ENCODE measurements around the gene IGSF23.

The IGSF23 gene

DNA sequence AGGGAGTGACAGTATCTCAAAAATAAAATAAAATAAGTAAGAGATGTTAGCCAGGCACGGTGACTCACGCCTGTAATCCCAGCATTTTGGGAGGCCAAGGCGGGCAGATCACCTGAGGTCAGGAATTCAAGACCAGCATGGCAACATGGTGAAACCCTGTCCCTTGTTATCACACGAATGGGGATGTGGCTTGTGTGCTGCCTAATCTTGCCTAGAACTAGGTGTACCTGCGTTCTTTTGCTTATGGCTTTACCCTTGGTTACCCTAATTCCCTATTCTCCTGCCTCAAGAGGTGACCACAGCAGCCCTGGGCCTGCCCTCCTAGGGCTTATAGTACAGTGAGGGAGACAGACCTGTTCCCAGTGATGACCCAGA is 24.0 kb downstream of the IGSF23 start:
- DNase-seq (ENCODE audit: extremely low read depth, low read depth), result no peak
- TF ChIP-seq, protein P1, sequence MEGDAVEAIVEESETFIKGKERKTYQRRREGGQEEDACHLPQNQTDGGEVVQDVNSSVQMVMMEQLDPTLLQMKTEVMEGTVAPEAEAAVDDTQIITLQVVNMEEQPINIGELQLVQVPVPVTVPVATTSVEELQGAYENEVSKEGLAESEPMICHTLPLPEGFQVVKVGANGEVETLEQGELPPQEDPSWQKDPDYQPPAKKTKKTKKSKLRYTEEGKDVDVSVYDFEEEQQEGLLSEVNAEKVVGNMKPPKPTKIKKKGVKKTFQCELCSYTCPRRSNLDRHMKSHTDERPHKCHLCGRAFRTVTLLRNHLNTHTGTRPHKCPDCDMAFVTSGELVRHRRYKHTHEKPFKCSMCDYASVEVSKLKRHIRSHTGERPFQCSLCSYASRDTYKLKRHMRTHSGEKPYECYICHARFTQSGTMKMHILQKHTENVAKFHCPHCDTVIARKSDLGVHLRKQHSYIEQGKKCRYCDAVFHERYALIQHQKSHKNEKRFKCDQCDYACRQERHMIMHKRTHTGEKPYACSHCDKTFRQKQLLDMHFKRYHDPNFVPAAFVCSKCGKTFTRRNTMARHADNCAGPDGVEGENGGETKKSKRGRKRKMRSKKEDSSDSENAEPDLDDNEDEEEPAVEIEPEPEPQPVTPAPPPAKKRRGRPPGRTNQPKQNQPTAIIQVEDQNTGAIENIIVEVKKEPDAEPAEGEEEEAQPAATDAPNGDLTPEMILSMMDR (IDR thresholded peaks at IDR 0.05; ENCODE audit: low read depth, low read length, missing control alignments), result no peak
- no peak overlapping the region for H3K4me3 ChIP-seq (replicated peaks; ENCODE audit: low read depth, low read length)

DNA sequence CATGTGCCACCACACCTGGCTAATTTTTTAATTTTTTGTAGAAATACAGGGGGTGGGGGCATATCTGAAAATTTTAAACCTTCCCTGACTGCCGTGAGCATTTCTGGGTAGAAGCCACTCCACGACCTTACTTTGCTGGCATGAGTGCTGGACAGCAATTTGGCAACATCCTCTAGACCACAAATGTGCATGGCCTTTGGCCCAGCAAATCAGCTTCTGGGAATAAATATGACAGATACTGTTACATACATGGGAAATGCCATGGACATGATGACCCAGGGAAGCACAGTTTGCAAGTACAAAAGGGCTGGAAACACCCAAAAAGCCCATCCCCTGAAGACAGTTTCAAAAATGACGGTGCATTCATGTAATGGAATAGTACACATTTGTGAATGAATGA is 27.2 kb downstream of the IGSF23 start:
- DNase-seq (ENCODE audit: extremely low read depth, low read depth), result no peak
- no peak overlapping the region for H3K4me3 ChIP-seq (replicated peaks; ENCODE audit: low read depth, low read length)
- TF ChIP-seq, protein P1 (IDR thresholded peaks at IDR 0.05; ENCODE audit: low read depth, low read length, missing control alignments), result no peak

DNA sequence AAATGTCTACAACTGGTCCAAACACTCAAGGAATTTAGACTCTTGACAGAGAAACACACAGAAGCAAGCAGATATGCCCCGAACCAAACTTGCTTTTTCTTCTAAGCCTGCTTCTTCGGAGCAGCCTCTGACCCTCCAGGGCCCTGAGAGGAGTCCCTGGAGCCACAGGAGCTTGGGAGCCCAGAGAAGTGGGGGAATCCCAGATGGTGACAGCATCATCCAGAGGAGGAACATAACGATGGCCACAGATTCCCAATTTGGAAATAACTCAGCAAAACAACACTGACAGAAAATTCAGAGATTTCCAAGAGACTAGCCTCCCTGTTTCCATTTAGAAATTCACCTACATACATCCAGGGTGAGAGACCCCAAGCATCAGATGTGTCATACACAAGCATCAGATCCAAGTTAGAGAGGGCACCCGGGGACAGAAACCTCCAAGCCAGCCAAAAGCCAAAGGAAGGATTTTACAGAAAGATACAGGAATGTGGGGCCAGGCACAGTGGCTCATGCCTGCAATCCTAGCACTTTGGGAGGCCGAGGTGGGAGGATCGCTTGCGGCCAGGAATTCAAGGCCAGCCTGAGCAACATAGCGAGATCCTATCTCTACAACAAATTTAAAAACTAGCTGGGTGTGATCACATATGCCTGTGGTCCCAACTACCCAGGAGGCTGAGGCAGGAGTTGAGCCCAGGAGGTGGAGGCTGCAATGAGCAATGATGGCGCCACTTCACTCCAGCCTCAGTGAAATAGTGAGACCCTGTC is 28.3 kb downstream of the IGSF23 start:
- TF ChIP-seq, protein P1 (IDR thresholded peaks at IDR 0.05; ENCODE audit: low read depth, low read length, missing control alignments), result no peak
- no peak overlapping the region for H3K4me3 ChIP-seq (replicated peaks; ENCODE audit: low read depth, low read length)
- no peak for DNase-seq (ENCODE audit: extremely low read depth, low read depth)

DNA sequence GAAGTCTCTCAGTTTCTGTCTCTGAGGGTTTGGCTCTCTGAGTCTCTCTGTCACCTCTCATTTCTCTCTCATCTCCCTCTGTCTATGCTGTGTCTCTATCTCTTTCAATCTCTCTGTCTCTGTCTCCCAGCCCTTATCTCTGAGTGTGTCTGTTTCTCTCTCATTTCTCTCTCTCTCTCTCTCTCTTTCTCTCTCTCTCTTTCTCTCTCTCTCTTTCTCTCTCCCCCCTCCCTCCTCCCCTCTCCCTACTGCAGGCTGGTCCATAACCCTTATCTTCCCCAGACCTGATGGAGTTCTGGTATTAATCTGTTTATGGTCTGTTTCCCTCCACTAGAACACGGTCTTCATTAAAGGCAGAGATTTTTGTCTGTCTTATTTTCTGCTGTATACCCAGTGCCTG is 29.0 kb downstream of the IGSF23 start:
- no peak overlapping the region for H3K4me3 ChIP-seq (replicated peaks; ENCODE audit: low read depth, low read length)
- DNase-seq (ENCODE audit: extremely low read depth, low read depth), result no peak
- TF ChIP-seq, protein P1 (IDR thresholded peaks at IDR 0.05; ENCODE audit: low read depth, low read length, missing control alignments), result no peak

DNA sequence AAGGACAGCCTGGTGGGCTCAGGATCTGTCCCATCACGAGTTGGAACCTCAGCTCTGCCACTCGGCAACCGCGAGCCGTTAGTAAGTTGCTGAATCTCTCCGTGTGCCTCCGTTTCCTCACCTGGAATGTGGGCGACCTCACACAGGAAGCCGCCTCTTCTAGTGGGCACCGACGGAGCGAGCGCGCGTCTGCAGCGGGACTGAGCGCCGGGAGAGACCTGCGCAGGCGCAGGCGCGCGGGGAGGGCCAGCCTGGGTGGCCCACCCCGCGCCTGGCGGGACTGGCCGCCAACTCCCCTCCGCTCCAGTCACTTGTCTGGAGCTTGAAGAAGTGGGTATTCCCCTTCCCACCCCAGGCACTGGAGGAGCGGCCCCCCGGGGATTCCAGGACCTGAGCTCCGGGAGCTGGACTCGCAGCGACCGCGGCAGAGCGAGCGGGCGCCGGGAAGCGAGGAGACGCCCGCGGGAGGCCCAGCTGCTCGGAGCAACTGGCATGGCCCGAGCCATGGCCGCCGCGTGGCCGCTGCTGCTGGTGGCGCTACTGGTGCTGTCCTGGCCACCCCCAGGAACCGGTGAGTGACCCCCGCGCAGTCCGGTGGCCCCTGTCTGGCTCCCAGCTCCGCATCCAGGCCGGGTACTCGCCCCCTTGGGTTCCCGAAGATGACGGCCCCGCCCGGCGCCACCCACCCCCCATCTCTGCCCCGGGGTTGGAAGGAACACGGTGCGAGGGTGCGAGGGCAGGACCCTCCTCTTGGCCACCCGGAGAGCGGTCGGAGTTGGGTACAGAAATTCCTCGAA is 30.4 kb downstream of the IGSF23 start, which contains the start of gene PVR:
PVR (plus strand) TSS at position 306 of the 797 bp plus-strand sequence; CDS start at position 493, 187 bp downstream.
- TF ChIP-seq, protein P1 (IDR thresholded peaks at IDR 0.05; ENCODE audit: low read depth, low read length, missing control alignments), result no peak
- no peak for DNase-seq (ENCODE audit: extremely low read depth, low read depth)
- H3K4me3 ChIP-seq (replicated peaks; ENCODE audit: low read depth, low read length), result peak within 1 kb of the TSS; percentile 67

DNA sequence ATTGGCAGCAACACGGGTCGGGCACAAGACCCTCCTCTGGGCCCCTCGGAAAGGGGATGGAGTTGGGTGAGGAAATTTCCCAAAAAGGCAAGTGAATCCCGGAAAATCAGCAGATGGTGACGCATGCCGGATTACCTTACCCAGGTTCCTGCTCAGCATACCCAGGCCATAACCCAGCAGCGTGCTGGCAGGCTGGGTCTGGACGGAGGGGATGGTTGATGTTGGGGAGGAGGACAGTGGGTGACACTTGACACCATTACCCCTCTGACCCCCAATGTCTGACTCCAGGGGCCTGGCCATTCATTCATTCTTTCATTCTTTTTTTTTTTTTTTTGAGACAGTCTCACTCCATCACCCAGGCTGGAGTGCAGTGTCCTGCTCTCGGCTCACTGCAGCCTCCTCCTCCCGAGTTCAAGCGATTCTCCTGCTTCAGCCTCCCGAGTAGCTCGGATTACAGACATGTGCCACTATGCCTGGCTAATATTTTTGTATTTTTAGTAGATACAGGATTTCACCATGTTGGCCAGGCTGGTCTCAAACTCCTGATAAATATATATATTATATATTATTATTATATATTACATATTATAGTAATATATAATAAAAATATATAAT is 31.1 kb downstream of the IGSF23 start:
- peak overlapping the region; percentile 67 for H3K4me3 ChIP-seq (replicated peaks; ENCODE audit: low read depth, low read length)
- DNase-seq (ENCODE audit: extremely low read depth, low read depth), result no peak
- TF ChIP-seq, protein P1 (IDR thresholded peaks at IDR 0.05; ENCODE audit: low read depth, low read length, missing control alignments), result no peak

All from HFF-Myc (cell line).